ENCODE data around the gene AEBP2.
"Not testable (repeated sequence)": the region's sequence is repeated elsewhere in the genome, so short reads cannot be mapped to it uniquely, and the experiment has no call there.

The AEBP2 gene

DNA sequence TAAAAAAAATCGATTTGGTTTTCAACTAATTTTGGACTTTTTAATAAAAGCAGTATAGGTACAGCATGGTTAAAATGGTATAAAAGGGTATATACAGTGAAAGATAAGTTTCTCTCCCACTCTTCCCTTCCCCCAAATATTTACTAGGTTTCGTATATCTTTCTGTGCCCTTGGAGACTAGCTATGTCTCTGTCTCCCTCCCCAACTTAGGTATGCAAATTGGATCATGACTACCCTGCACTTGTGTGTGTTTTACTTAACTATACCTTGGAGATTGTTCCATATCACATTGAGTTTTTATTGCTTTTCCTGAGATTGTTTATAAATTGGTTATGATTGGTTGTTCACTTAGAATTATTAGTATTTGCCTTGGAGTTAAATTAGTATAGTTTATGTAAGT is 19.4 kb downstream of the AEBP2 start:
- H3K27ac ChIP-seq: no peak overlapping the region
- TF ChIP-seq ZFX (IDR thresholded peaks at IDR 0.05): no peak
- TF ChIP-seq, protein P1, sequence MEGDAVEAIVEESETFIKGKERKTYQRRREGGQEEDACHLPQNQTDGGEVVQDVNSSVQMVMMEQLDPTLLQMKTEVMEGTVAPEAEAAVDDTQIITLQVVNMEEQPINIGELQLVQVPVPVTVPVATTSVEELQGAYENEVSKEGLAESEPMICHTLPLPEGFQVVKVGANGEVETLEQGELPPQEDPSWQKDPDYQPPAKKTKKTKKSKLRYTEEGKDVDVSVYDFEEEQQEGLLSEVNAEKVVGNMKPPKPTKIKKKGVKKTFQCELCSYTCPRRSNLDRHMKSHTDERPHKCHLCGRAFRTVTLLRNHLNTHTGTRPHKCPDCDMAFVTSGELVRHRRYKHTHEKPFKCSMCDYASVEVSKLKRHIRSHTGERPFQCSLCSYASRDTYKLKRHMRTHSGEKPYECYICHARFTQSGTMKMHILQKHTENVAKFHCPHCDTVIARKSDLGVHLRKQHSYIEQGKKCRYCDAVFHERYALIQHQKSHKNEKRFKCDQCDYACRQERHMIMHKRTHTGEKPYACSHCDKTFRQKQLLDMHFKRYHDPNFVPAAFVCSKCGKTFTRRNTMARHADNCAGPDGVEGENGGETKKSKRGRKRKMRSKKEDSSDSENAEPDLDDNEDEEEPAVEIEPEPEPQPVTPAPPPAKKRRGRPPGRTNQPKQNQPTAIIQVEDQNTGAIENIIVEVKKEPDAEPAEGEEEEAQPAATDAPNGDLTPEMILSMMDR (conservative IDR thresholded peaks at IDR 0.05): no peak

DNA sequence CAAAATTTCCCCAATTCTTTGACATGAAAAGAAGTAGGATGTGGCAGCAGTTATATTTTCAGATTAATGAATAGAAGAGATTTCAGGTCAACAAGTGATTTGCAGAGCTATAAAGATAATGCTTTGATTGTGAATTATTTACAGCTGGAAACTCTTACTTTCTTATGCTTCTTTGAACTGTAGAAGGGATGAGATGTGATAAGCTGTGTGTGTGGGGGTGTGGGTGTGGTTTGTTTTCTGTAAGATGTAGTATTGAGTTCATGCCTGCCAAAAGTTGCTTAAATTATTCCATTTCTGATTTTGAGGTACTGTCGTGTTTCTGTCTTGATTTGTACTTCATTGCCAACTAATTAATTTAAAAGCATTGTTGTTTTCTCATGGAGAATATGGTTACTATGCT is 22.7 kb downstream of the AEBP2 start:
- no peak for TF ChIP-seq ZFX (IDR thresholded peaks at IDR 0.05)
- TF ChIP-seq, protein P1 (conservative IDR thresholded peaks at IDR 0.05): no peak

GRCh38 chr12:19462406-19462805 is 23.1 kb downstream of the AEBP2 start:
- no peak overlapping the region for H3K27ac ChIP-seq
- TF ChIP-seq, protein P1 (conservative IDR thresholded peaks at IDR 0.05): no peak
- TF ChIP-seq ZFX (IDR thresholded peaks at IDR 0.05): no peak

More for the DNA sequence above, 22.7 kb downstream of the AEBP2 start:
- H3K27ac ChIP-seq: no peak overlapping the region

- no peak for TF ChIP-seq ZFX (IDR thresholded peaks at IDR 0.05)
- TF ChIP-seq, protein P1 (conservative IDR thresholded peaks at IDR 0.05): no peak
- no peak overlapping the region for H3K27ac ChIP-seq
Measured at GRCh38 chr12:19464192-19464580, 24.9 kb downstream of the AEBP2 start.

DNA sequence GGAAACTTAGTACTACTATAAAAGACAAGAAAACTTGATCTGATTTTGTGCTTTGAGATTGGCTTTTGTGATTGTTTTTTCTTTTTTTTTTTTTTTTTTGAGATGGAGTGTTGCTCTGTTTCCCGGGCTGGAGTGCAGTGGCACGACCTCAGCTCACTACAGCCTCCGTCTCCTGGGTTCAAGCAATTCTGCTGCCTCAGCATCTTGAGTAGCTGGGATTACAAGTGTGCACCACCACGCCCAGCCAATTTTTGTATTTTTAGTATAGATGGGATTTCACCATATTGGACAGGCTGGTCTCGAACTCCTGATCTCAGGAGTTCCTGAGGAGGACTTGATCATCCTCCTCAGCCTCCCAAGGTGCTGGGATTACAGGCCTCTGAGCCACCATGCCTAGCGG is 26.4 kb downstream of the AEBP2 start:
- no peak for TF ChIP-seq ZFX (IDR thresholded peaks at IDR 0.05)
- TF ChIP-seq, protein P1 (conservative IDR thresholded peaks at IDR 0.05): no peak
- H3K27ac ChIP-seq: no peak overlapping the region

- TF ChIP-seq ZFX (IDR thresholded peaks at IDR 0.05): no peak
- TF ChIP-seq, protein P1 (conservative IDR thresholded peaks at IDR 0.05): no peak
- H3K27ac ChIP-seq: no peak overlapping the region
Measured at GRCh38 chr12:19474147-19474546, 34.9 kb downstream of the AEBP2 start.

- H3K27ac ChIP-seq: not testable (repeated sequence)
Measured at GRCh38 chr12:19475884-19476505, 36.7 kb downstream of the AEBP2 start.

GRCh38 chr12:19477071-19477470 is 37.8 kb downstream of the AEBP2 start:
- TF ChIP-seq, protein P1 (conservative IDR thresholded peaks at IDR 0.05): no peak
- no peak for TF ChIP-seq ZFX (IDR thresholded peaks at IDR 0.05)
- H3K27ac ChIP-seq: no peak overlapping the region
